HG03571 (cell line): Measurements from ENCODE around the gene SLC22A3.

Experiments used
- ATAC-seq: cut with Tn5 transposase; IDR thresholded peaks from one replicate; pipeline ENCODE4 v1.9.1; 2021; ENCODE audit not compliant: unreplicated experiment

Gene SLC22A3

GRCh38 chr6:160412993-160413392, 64.8 kb downstream of the SLC22A3 start:
- no peak for ATAC-seq

GRCh38 chr6:160417146-160417545, 69.0 kb downstream of the SLC22A3 start:
- no peak for ATAC-seq

- ATAC-seq = no peak
Measured at GRCh38 chr6:160417550-160417949, 69.4 kb downstream of the SLC22A3 start.

GRCh38 chr6:160418370-160418769, 70.2 kb downstream of the SLC22A3 start:
- no peak for ATAC-seq

- ATAC-seq = no peak
Measured at GRCh38 chr6:160419488-160419887, 71.3 kb downstream of the SLC22A3 start.

- ATAC-seq = no peak
Measured at GRCh38 chr6:160420253-160420968, 72.2 kb downstream of the SLC22A3 start.

- no peak for ATAC-seq
Measured at GRCh38 chr6:160420969-160421556, 72.9 kb downstream of the SLC22A3 start.

GRCh38 chr6:160421854-160422253, 73.7 kb downstream of the SLC22A3 start:
- ATAC-seq = no peak

GRCh38 chr6:160424256-160424655, 76.1 kb downstream of the SLC22A3 start:
- no peak for ATAC-seq

GRCh38 chr6:160426136-160426535, 78.0 kb downstream of the SLC22A3 start:
- ATAC-seq = no peak

GRCh38 chr6:160427312-160428068, 79.3 kb downstream of the SLC22A3 start:
- ATAC-seq = no peak

- ATAC-seq = no peak
Measured at GRCh38 chr6:160428069-160428430, 79.9 kb downstream of the SLC22A3 start.

GRCh38 chr6:160428818-160429619, 80.8 kb downstream of the SLC22A3 start:
- ATAC-seq = no peak

GRCh38 chr6:160429620-160429895, 81.4 kb downstream of the SLC22A3 start:
- no peak for ATAC-seq

- no peak for ATAC-seq
Measured at GRCh38 chr6:160430203-160430602, 82.0 kb downstream of the SLC22A3 start.

- no peak for ATAC-seq
Measured at GRCh38 chr6:160430751-160431150, 82.6 kb downstream of the SLC22A3 start.

GRCh38 chr6:160431226-160431625, 83.0 kb downstream of the SLC22A3 start:
- no peak for ATAC-seq

GRCh38 chr6:160431791-160432404, 83.7 kb downstream of the SLC22A3 start:
- ATAC-seq = no peak

- ATAC-seq = no peak
Measured at GRCh38 chr6:160435935-160436334, 87.8 kb downstream of the SLC22A3 start.

- no peak for ATAC-seq
Measured at GRCh38 chr6:160437154-160437553, 89.0 kb downstream of the SLC22A3 start.

GRCh38 chr6:160437775-160438174, 89.6 kb downstream of the SLC22A3 start:
- ATAC-seq = no peak
